HG03108 (cell line): Measurements from ENCODE around the gene CRTC1.

Experiments
- ATAC-seq: cut with Tn5 transposase; IDR thresholded peaks from one replicate; pipeline ENCODE4 v1.9.1; 2021; ENCODE audit warnings: moderate library complexity; ENCODE audit not compliant: unreplicated experiment

CRTC1 gene

DNA sequence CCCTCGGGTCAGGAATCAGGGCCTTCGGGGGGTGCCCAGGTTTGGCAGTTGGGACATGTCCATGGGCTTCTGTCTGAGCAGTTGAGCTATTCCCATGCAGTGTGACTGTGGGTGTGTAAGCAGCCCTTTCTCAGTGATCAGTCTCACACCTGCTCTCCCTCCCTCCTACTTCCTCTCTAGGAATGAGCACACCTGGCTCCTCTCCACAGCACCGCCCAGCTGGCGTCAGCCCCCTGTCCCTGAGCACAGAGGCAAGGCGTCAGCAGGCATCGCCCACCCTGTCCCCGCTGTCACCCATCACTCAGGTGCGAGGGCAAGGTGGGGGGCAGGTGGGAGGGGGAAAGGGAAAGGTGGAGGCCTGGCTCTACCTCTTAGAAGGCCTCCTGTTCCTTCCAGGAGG, 81.7 kb downstream of the CRTC1 start:
- ATAC-seq = no peak

DNA sequence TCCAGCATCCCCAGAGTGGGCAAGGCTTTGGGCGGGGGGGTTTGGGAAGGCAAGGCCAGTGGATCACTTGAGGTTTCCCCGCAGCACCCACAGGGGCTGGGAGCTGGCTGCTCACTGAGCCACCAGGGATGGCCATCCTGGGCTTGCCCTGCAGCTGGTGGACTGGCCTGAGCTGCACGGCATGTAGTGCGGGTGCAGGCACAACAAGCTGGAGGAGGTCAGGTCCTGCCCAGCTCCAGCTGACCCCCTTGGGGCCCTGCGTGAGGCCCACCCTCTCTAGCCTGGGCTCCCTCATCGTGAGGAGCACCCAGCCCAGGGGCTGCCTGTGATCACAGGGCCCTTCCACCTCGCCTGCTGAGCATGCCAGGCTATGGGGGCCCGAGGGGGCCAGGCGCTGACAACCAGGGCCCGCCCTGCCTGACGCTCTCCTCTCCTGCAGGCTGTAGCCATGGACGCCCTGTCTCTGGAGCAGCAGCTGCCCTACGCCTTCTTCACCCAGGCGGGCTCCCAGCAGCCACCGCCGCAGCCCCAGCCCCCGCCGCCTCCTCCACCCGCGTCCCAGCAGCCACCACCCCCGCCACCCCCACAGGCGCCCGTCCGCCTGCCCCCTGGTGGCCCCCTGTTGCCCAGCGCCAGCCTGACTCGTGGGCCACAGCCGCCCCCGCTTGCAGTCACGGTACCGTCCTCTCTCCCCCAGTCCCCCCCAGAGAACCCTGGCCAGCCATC, 84.7 kb downstream of the CRTC1 start:
- ATAC-seq = no peak

DNA sequence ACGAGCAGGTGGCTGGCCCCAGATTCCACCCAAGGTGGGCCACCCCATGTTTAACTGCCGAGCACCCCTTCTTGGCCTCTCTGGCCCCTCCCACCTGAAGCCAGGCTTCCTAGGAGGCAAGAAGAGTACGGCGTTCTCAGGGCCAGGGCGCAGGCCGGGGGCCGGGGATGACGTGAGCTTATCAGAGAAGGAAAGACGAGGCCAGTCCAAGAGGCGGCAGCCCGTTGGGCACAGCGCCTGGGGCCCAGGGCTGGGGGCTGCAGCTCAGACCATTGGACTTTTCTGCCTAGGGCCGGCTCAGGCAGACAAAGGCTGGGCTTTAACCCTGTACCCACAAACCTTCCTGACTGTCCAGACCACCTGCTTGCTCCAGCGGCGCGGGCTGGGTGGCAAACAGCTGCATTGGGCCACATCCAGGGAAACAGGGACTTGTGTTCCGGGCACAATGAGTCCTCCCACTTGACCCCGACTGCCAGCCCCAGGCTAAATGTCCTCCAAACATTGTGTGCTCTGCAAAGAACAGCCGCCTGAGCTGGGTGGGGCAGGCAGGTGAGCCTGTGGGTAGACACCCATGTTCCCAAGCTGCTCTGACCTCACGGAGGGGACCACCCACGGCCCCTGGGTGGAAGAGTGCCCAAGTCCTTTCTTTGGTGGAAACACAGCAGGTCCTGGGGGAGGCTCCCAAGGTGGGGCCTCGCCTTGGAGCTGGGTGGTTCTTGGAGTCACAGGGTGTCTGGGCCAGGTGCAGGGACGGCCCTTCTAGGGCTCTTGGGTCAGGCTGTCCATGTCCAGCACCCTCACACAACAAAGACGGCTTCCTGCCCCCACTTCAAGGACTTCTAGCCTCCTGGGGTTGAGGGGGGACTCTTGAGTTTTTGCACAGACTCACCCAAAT, 85.8 kb downstream of the CRTC1 start:
- ATAC-seq = no peak

- ATAC-seq = no peak
These were observed 86.6 kb downstream of the CRTC1 start for GRCh38 chr19:18769989-18770528.

DNA sequence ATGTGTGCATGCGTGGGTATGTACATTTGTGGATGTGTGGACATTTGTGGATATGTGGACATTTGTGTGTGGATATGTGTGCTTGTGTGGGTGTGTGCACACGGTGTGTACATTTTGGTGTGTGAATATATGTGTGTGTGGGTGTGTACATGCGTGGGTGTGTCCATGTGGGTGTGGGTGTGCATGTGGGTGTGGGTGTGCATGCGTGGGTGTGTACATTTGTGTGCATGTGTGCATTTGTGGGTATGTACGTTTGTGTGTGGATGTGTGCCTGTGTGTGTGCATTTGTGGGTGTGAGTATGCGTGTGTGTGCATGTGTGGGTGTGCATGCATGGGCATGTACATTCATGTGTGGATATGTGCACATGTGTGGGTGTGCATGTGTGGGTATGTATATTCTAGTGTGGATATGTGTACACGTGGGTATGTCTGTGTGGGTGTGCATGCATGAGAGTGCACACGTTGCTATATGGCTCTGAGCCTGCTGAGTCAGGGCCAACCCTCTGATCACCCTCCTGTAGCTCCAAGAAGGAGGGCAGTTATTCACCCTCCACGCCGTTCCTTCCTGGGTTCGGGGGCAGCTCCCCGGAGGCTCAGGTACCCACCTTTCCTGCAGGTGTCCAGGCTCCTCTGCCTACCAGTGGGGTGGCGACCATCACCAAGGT, 87.3 kb downstream of the CRTC1 start:
- no peak for ATAC-seq

DNA sequence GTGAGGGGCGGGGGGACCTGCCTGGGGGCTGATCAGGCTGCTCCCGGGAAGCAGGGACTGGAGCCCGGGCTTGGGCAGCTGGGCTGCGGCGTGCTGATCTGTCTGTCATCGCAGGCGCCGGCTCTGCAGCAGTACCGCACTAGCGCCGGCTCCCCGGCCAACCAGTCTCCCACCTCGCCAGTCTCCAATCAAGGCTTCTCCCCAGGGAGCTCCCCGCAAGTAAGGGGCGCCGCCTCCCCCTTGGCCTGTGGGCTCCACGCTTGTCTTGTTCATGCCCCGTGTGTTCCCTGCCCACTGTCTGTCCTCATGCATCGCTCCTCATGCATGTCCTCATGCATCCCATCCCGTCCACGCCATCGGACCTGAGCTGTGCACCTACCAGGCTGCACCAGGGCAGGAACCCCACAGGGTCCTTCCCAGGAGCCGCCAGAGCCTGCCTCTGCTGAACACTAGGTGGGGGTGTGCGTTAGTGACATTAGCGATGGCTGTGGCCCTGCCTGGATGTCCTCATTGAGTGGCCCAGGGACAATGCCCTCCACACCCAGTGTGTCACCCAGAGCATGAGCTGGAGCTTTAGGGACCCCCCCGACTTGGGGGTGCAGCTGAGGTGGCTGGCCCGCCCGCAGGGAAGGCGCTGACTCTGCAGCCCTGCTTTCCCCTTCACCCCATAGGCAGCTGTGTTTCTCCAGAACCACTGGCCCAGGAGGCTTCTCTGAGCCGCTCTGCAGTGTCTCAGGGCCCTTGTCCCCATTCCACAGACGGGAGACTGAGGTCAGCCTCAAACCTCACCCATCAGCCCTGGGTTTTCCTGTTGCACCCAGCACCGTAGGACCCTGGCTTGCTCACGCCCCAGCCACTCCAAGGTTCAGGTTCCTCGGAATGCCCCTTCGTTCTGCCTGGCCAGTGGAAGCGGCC, 88.1 kb downstream of the CRTC1 start:
- ATAC-seq = no peak

GRCh38 chr19:18772620-18773587, 89.4 kb downstream of the CRTC1 start:
- ATAC-seq = no peak

- no peak for ATAC-seq
These were observed 90.2 kb downstream of the CRTC1 start for GRCh38 chr19:18773682-18774081.

- no peak for ATAC-seq
These were observed 90.6 kb downstream of the CRTC1 start for GRCh38 chr19:18774107-18774506.

DNA sequence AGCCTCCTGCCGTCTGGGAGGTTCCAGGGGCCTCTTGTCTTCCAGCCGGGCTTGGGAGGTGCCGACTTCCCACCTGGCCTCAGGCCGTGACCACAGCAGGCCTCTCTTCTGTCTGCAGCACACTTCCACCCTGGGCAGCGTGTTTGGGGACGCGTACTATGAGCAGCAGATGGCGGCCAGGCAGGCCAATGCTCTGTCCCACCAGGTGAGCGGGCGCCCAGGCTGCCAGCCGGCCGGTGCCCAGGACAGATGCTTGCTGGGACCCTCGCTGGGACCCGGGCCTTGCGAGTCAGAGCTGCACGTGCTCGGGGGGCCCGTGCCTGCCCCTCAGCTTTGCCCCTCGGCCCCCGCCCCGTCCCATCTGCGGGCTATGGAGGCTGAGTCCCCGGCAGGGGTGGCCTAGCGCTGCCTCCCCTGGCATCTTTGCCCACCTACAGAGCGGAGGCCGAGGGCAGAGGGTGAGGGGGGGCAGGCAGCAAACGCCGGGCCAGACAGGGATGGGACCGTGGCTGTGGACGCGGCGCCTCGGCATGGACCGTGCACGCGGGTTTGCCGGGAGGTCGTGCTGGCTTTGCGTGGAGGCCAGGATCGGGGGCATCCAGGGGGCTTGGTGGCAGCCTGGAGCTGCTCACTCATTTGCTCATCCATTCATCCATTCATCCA, 91.4 kb downstream of the CRTC1 start:
- no peak for ATAC-seq

DNA sequence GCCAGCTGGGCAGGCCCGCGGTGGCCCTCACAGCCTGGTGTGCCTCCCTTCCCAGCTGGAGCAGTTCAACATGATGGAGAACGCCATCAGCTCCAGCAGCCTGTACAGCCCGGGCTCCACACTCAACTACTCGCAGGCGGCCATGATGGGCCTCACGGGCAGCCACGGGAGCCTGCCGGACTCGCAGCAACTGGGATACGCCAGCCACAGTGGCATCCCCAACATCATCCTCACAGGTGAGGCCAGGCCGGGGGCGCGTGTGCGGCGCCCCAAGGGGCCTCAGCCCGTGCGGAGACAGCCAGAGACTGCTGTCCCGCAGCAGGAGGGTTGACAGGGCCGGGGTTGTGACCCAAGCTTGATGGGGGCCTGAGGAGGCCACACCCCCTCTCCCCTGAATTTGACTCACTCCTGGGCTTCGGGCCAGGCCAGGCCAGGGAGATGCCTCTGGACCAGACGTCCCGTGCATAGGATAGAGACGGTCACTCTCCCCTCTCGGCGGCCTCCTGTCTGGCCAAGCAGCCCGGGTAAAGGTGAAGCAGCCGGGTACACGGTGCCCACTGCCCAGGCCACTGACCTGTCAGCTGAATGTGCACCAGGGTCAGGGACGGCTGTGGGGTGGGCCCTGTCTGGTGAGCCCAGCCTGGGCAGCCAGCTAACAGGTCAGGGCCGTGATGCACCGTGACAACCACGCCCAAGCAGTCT, 92.3 kb downstream of the CRTC1 start:
- ATAC-seq = no peak

GRCh38 chr19:18776288-18776594, 92.8 kb downstream of the CRTC1 start:
- no peak for ATAC-seq

- no peak for ATAC-seq
These were observed 93.3 kb downstream of the CRTC1 start for GRCh38 chr19:18776736-18777135.

- no peak for ATAC-seq
These were observed 94.0 kb downstream of the CRTC1 start for GRCh38 chr19:18777301-18778075.

- no peak for ATAC-seq
These were observed 94.6 kb downstream of the CRTC1 start for GRCh38 chr19:18778076-18778389.

DNA sequence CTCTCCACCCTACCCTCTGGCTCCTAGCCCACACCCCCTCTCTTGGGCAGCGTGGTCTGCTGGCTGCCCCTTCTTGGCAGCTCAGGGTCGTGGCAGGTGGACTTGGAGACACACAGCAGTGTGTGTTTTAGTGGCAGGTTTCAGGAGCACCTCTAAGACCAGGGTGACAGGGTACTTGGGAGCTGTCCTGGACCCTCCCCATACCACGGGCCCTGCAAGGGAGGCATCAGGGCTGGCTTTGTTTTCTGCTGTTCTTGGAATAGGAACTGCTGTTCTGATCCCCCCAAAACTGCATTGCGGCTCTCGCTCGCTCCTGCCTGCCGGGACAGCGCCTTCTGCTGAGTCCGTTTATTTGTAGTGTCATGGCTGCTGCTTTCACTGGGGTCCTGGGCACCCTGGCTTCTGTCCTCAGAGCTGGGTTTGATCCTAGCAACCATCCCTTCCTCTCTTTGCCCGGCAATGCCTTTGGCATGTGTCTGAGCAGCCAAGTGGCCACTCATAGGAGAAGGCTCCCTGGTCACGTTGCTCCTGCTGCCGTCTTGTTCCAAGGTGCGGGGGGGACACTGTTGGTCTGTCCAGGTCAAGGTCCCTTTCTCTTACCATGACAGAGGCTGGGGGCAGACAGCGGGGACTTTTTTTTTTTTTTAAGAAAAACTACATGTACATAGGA, 95.5 kb downstream of the CRTC1 start:
- no peak for ATAC-seq

DNA sequence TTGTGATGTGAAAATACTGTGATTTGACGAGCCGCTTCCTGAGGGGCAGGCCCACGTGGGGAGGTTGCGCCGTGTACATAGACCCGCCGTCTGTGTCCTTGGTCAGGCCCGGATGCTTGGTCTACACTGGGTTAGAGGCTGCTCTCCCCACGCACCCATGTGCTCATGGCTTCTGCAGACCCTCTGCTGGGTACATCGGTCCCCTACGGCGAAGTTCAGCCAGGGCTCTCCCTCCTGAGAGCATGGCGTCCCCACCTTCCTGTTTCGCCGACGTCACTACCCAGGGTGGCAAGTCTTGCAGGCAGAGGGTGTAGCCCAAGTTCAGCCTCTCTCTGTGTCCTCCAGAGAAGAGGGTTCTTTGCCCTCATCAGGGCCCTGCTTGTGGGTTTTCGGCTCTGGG, 96.6 kb downstream of the CRTC1 start:
- no peak for ATAC-seq
